GM12878 (cell line): ENCODE data around the gene FGFRL1. TPM values are rescaled to one million over a fixed set of nuclear protein-coding genes. Genes with fewer than 3 reads are reported as not detected.

Experiments used
- ATAC-seq: fragments of 200-7000 bp; cut with Tn5 transposase; 3 replicates; pipeline ENCODE4 v1.9.1; 2020; ENCODE audit warnings: mild to moderate bottlenecking, moderate library complexity
- BruUV-seq: library from RNA; stranded (reverse); fragments of 400-500 nt; replicated peaks from 2 replicates; lab custom pipeline; 2021; lab: Mats Ljungman, UMichigan
- CTCF ChIA-PET: fragments of 300-600 bp; sonication (Branson Sonifier 250); formaldehyde crosslinking; extraction: SDS; loops from one replicate; lab custom pipeline; 2021; ENCODE audit warnings: inconsistent platforms; lab: Yijun Ruan, JAX
- POLR2A ChIA-PET: fragments of 350-600 bp; formaldehyde crosslinking; extraction: SDS; loops from one replicate; lab custom pipeline; 2021; ENCODE audit warnings: inconsistent platforms; lab: Charles Lee
- RAD21 ChIA-PET: fragments of 300-600 bp; sonication (Branson Sonifier 250); formaldehyde crosslinking; loops from one replicate; lab custom pipeline; 2023; ENCODE audit warnings: antibody characterized with exemption; ENCODE audit not compliant: unreplicated experiment; lab: Charles Lee
- SMC1A ChIA-PET: fragments of 300-600 bp; sonication (Branson Sonifier 250); formaldehyde crosslinking; loops from one replicate; lab custom pipeline; 2023; ENCODE audit not compliant: unreplicated experiment, uncharacterized antibody; lab: Charles Lee
- DNase-seq: peaks from one replicate; pipeline ENCODE4 v3.0.0-alpha.2; 2011; ENCODE audit warnings: low read depth, low spot score
- FAIRE-seq: peaks from 3 replicates; lab custom pipeline; 2011; peaks lifted over from hg19 to GRCh38; lab: Jason Lieb, UNC
- H2AFZ ChIP-seq: 2 replicates; pipeline ENCODE4 v1.6.0; 2011; ENCODE audit warnings: low read depth, low read length, control low read depth; ENCODE audit not compliant: control insufficient read depth
- H3K27ac ChIP-seq: 2 replicates; pipeline ENCODE4 v1.5.1; 2011; ENCODE audit warnings: control low read depth; ENCODE audit not compliant: control insufficient read depth, insufficient read depth
- H3K27me3 ChIP-seq, 2 experiments: replicated peaks in 1 of 2; 2 replicates each; pipeline versions ENCODE4 v1.6.0 to v1.6.1; 2011; ENCODE audit warnings: low read length in 1 of 2; ENCODE audit not compliant: control insufficient read depth in 2 of 2, insufficient read depth in 2 of 2
- H3K36me3 ChIP-seq, 2 experiments: 2 replicates each; pipeline ENCODE4 v1.5.1; 2011; ENCODE audit warnings: low read length in 1 of 2; ENCODE audit not compliant: control insufficient read depth in 2 of 2, insufficient read depth in 2 of 2
- H3K4me1 ChIP-seq: 2 replicates; pipeline ENCODE4 v1.6.1; 2011; ENCODE audit warnings: mild to moderate bottlenecking, low read length, moderate library complexity, mixed read lengths; ENCODE audit not compliant: control insufficient read depth, insufficient read depth
- H3K4me2 ChIP-seq: 2 replicates; pipeline ENCODE4 v1.6.0; 2011; ENCODE audit warnings: control low read depth; ENCODE audit not compliant: control insufficient read depth, insufficient read depth
- H3K4me3 ChIP-seq: fragments of 200-600 bp; sonication (generic); 2 replicates; pipeline ENCODE4 v1.5.1; 2016
- H3K79me2 ChIP-seq: 2 replicates; pipeline ENCODE4 v1.6.0; 2011; ENCODE audit warnings: low read length; ENCODE audit not compliant: control insufficient read depth, insufficient read depth
- H3K9ac ChIP-seq: 2 replicates; pipeline ENCODE4 v1.8.0; 2011; ENCODE audit warnings: low read length, control low read depth, mixed read lengths; ENCODE audit not compliant: control insufficient read depth, insufficient read depth
- H3K9me3 ChIP-seq: replicated peaks from 3 replicates; pipeline ENCODE4 v1.5.1; 2011; ENCODE audit warnings: mild to moderate bottlenecking, low read length; ENCODE audit not compliant: control insufficient read depth, insufficient read depth
- H4K20me1 ChIP-seq: 2 replicates; pipeline ENCODE4 v1.6.0; 2011; ENCODE audit not compliant: control insufficient read depth, insufficient read depth
- ASH2L ChIP-seq: fragments of 300-600, 200-600 bp; sonication (generic); IDR thresholded peaks from 2 replicates; pipeline ENCODE4 v1.6.1; 2017; ENCODE audit warnings: low read depth, mild to moderate bottlenecking, borderline replicate concordance
- BRCA1 ChIP-seq: IDR thresholded peaks from 2 replicates; pipeline ENCODE4 v1.6.1; 2011; ENCODE audit warnings: low read depth, low read length, improper control_type of control experiment
- CTCF ChIP-seq, 3 experiments: IDR thresholded peaks in 2 of 3; conservative IDR thresholded peaks in 1 of 3; 2 replicates each; pipeline ENCODE4 v1.5.1; 2011; ENCODE audit warnings: low read depth in 3 of 3, low read length in 3 of 3, mild to moderate bottlenecking in 3 of 3, control low read depth in 2 of 3, moderate library complexity in 2 of 3, inconsistent platforms in 1 of 3, mixed read lengths in 1 of 3; ENCODE audit not compliant: control insufficient read depth in 2 of 3, insufficient read depth in 1 of 3; ENCODE audit errors: extremely low read depth in 1 of 3
- EP300 ChIP-seq, 2 experiments: fragments of 150-350 bp in 1 of 2; IDR thresholded peaks; 2 replicates each; pipeline ENCODE4 v1.6.1; 2011 to 2012; ENCODE audit warnings: low read depth in 2 of 2, low read length in 2 of 2, borderline replicate concordance in 1 of 2, improper control_type of control experiment in 1 of 2, inconsistent platforms in 1 of 2; ENCODE audit not compliant: control insufficient read depth in 1 of 2
- GABPA ChIP-seq: IDR thresholded peaks from 2 replicates; pipeline ENCODE4 v1.6.1; 2014; ENCODE audit warnings: antibody characterized with exemption, low read depth, mild to moderate bottlenecking, inconsistent platforms
- PAX8 ChIP-seq: fragments of 450-650 bp; IDR thresholded peaks from 2 replicates; pipeline ENCODE4 v1.6.1; 2017; ENCODE audit warnings: mild to moderate bottlenecking, moderate library complexity
- RBBP5 ChIP-seq: fragments of 200-600 bp; sonication (generic); conservative IDR thresholded peaks from 2 replicates; pipeline ENCODE4 v1.6.1; 2016
- RELA ChIP-seq: fragments of 450-650 bp; IDR thresholded peaks from 2 replicates; pipeline ENCODE4 v1.8.0; 2014; ENCODE audit warnings: borderline replicate concordance; ENCODE audit not compliant: partially characterized antibody
- USF1 ChIP-seq: IDR thresholded peaks from 2 replicates; pipeline ENCODE4 v1.6.1; 2011; ENCODE audit warnings: borderline replicate concordance, low read depth, mild to moderate bottlenecking, moderate library complexity, mixed read lengths, low read length; ENCODE audit not compliant: insufficient read depth; ENCODE audit errors: extremely low read length
- WGBS: methylation state at CpG from one replicate; pipeline ENCODE4 v1.1.6; 2016; ENCODE audit warnings: low lambda C conversion rate; ENCODE audit not compliant: insufficient replicate concordance, insufficient coverage; ENCODE audit errors: missing lambda C conversion rate; 5-methylcytosine and 5-hydroxymethylcytosine counted together
- in situ Hi-C: fragments of 300-500 bp; cut with MboI; formaldehyde crosslinking; loops from 9 replicates; pipeline ENCODE4 v1.14.3; 2018; ENCODE audit warnings: mixed read lengths
- intact Hi-C: fragments of 100-400 bp; cut with micrococcal nuclease; formaldehyde crosslinking; loops from one replicate; pipeline ENCODE4 v1.14.2; 2022; ENCODE audit not compliant: unreplicated experiment
- polyA plus RNA-seq, 11 experiments: library from polyadenylated mRNA; depleted of rRNA in 4 of 11; unstranded in 6 of 11; stranded (reverse) in 5 of 11; fragments of >200 nt; fragmentation: Nextera tagmentation in 4 of 11; fragmentation: Illumina TruSeq in 1 of 11; extraction: Ambion mirVana in 4 of 11; extraction: Trizol in 1 of 11; gene quantifications; 1 replicate in 1 of 11; 2 replicates in 10 of 11; pipeline versions ENCODE4 v1.2.1 to v1.2.3, GENCODE V29; 2011 to 2016; ENCODE audit warnings: inconsistent platforms in 2 of 11, missing spikeins in 2 of 11, low read depth in 1 of 11
- total RNA-seq, 4 experiments: library from RNA; depleted of rRNA in 3 of 4; stranded (reverse); fragments of >200 nt in 3 of 4; fragmentation: Illumina TruSeq in 1 of 4; extraction: Trizol in 1 of 4; gene quantifications; 2 replicates each; pipeline versions ENCODE4 v1.2.1 to v1.2.3, GENCODE V29; 2013 to 2021

Gene FGFRL1
- total and polyA plus RNA-seq, 10 of the 15 experiments (the other 5 are each of a cell fraction or from before 2014, with no cell fraction given): 0.02 to 1.5 (median 0.29) TPM; not detected in 2

- RAD21 ChIA-PET: interaction anchor here (1.3 to 5.2 kb wide), 2 partner anchors 51 to 104 kb away, joined by 4 to 48 read pairs; partner anchors contain the start of genes GAK and TMEM175
- CTCF ChIA-PET: interaction anchor here (0.8 to 1.6 kb wide), 3 partner anchors 54 to 242 kb away, joined by 3 to 5 read pairs (median 3); no protein-coding TSS in a partner anchor
- 47% methylated on average over 15 of the region's 15 CpGs for WGBS
- Histone ChIP-seq H3K4me1 (peaks cover 8% of the 10 kb centered on the region; the same call in 1 of the 2 replicates), H3K4me3 (no peak overlapping the region), H3K27me3 (no peaks in the 10 kb centered on the region), H3K4me2 (peak overlapping the region; percentile 82), H2AFZ (peak overlapping the region; percentile 72; the same call in 1 of the 2 replicates), H4K20me1 (no peaks in the 10 kb centered on the region), H3K27ac (no peak overlapping the region), H3K9ac (no peak overlapping the region), H3K79me2 (no peaks in the 10 kb centered on the region), H3K36me3 (no peaks in the 10 kb centered on the region), H3K9me3 (no peaks in the 10 kb centered on the region)
- no peak for TF ChIP-seq RELA
- TF ChIP-seq RBBP5: no peak
- DNase-seq: no peak
- ATAC-seq: no peak
- SMC1A ChIA-PET: interaction anchor here (1.0 kb wide), 1 partner anchor 48 kb away, joined by 4 read pairs; no protein-coding TSS in a partner anchor
- BruUV-seq: no TSS peak
- in situ Hi-C loops (no loop called here), intact Hi-C loops (loop anchor here (10.0 kb wide), 1 partner anchor 90 kb away; no protein-coding TSS in a partner anchor)
- POLR2A ChIA-PET: no interaction called here
- FAIRE-seq: no peak
Observed at GRCh38 chr4:984336-985054, 26.9 kb upstream of the FGFRL1 start.

- CTCF ChIA-PET: interaction anchor here (0.8 to 4.1 kb wide), 5 partner anchors 55 to 243 kb away, joined by 3 to 46 read pairs (median 3); no protein-coding TSS in a partner anchor
- no peaks in the 10 kb centered on the region for H3K27me3 ChIP-seq
- DNase-seq (no peak), FAIRE-seq (peak; percentile 62), ATAC-seq (peak; percentile 74)
- peak overlapping the region; percentile 72 for H2AFZ ChIP-seq
- intact Hi-C loops (loop anchor here (10.0 kb wide), 1 partner anchor 90 kb away; no protein-coding TSS in a partner anchor), in situ Hi-C loops (no loop called here)
- H3K27ac ChIP-seq: no peak overlapping the region
- no peaks in the 10 kb centered on the region for H3K79me2 ChIP-seq
- H3K4me3 ChIP-seq: no peak overlapping the region
- RAD21 ChIA-PET: interaction anchor here (1.3 to 5.2 kb wide), 3 partner anchors 52 to 192 kb away, joined by 4 to 48 read pairs (median 4); partner anchors contain the start of genes GAK and TMEM175
- 20% methylated on average over 21 of the region's 23 CpGs for WGBS
- peaks cover 8% of the 10 kb centered on the region; the same call in 1 of the 2 replicates for H3K4me1 ChIP-seq
- no peaks in the 10 kb centered on the region for H4K20me1 ChIP-seq
- POLR2A ChIA-PET: no interaction called here
- H3K9me3 ChIP-seq: no peaks in the 10 kb centered on the region; the same call in 2 of the 3 replicates
- H3K4me2 ChIP-seq: peak overlapping the region; percentile 82
- no TSS peak for BruUV-seq
- SMC1A ChIA-PET: interaction anchor here (1.0 to 2.6 kb wide), 2 partner anchors 49 to 51 kb away, joined by 4 to 12 read pairs; no protein-coding TSS in a partner anchor
- H3K36me3 ChIP-seq: no peaks in the 10 kb centered on the region
- H3K9ac ChIP-seq: no peak overlapping the region
- TF ChIP-seq EP300 (IDR thresholded peaks at IDR 0.05; ENCODE audit: borderline replicate concordance in 1 of 2, control insufficient read depth in 1 of 2, low read depth in 2 of 2, low read length in 2 of 2) (no peak), CTCF (IDR thresholded peaks at IDR 0.05 in 2 of 3, conservative IDR thresholded peaks at IDR 0.05 in 1 of 3; ENCODE audit: control insufficient read depth in 2 of 3, extremely low read depth in 1 of 3, insufficient read depth in 1 of 3, low read depth in 3 of 3, low read length in 3 of 3) (peak in 2 of 3 experiments; percentile 12 to 16; a peak in 2 of 6 replicates), GABPA (no peak), USF1 (no peak), BRCA1 (no peak), PAX8 (no peak), ASH2L (no peak)
Observed at GRCh38 chr4:985123-985830, 26.1 kb upstream of the FGFRL1 start.
